Bronchial epithelial cell (primary cell): ENCODE results near the gene CRADD. TPM values are rescaled to one million over a fixed set of nuclear protein-coding genes. Genes with fewer than 3 reads are reported as not detected.

ENCODE experiments used
- DNase-seq: peaks from one replicate; pipeline ENCODE4 v3.0.0-alpha.2; 2010; ENCODE audit warnings: low read depth
- FAIRE-seq: peaks from 2 replicates; lab custom pipeline; 2011; peaks lifted over from hg19 to GRCh38; lab: Jason Lieb, UNC
- H3K27me3 ChIP-seq: 2 replicates; pipeline ENCODE4 v1.5.1; 2011; ENCODE audit warnings: low read length; ENCODE audit not compliant: control insufficient read depth, insufficient read depth
- H3K36me3 ChIP-seq: 2 replicates; pipeline ENCODE4 v1.5.1; 2011; ENCODE audit warnings: low read length; ENCODE audit not compliant: control insufficient read depth, insufficient read depth
- H3K4me3 ChIP-seq: 2 replicates; pipeline ENCODE4 v1.5.1; 2011; ENCODE audit warnings: mild to moderate bottlenecking, low read depth, low read length, control low read depth
- CTCF ChIP-seq: IDR thresholded peaks from 2 replicates; pipeline ENCODE4 v1.5.1; 2011; ENCODE audit warnings: mild to moderate bottlenecking, moderate library complexity, low read length, control low read depth, inconsistent platforms; ENCODE audit not compliant: insufficient read depth, severe bottlenecking
- total RNA-seq: library from RNA; depleted of rRNA; stranded (reverse); fragments of >200 nt; gene quantifications from 2 replicates; pipeline ENCODE4 v1.2.1, GENCODE V29; 2014

CRADD gene
- total RNA-seq, 1 donor from 2014 or later, result 11.8 TPM

GRCh38 chr12:93889516-93890212, 212.5 kb downstream of the CRADD start:
- FAIRE-seq, result no peak
- DNase-seq, result no peak
- no peak for TF ChIP-seq CTCF
- no peaks in the 10 kb centered on the region for H3K27me3 ChIP-seq
- H3K36me3 ChIP-seq, result no peaks in the 10 kb centered on the region
- no peak overlapping the region for H3K4me3 ChIP-seq

GRCh38 chr12:93892423-93893268, 215.5 kb downstream of the CRADD start:
- no peak for TF ChIP-seq CTCF
- H3K4me3 ChIP-seq, result no peak overlapping the region
- no peaks in the 10 kb centered on the region for H3K36me3 ChIP-seq
- no peaks in the 10 kb centered on the region for H3K27me3 ChIP-seq
- DNase-seq, result no peak
- no peak for FAIRE-seq

GRCh38 chr12:93894391-93895088, 217.4 kb downstream of the CRADD start:
- no peaks in the 10 kb centered on the region for H3K27me3 ChIP-seq
- DNase-seq (no peak), FAIRE-seq (peak; percentile 23)
- TF ChIP-seq CTCF, result no peak
- H3K36me3 ChIP-seq, result no peaks in the 10 kb centered on the region
- H3K4me3 ChIP-seq, result no peak overlapping the region

GRCh38 chr12:93895089-93895445, 217.9 kb downstream of the CRADD start:
- no peak for TF ChIP-seq CTCF
- Histone ChIP-seq H3K27me3 (no peaks in the 10 kb centered on the region), H3K36me3 (no peaks in the 10 kb centered on the region), H3K4me3 (no peak overlapping the region)
- DNase-seq, result no peak
- FAIRE-seq, result no peak

- no peak for TF ChIP-seq CTCF
- Histone ChIP-seq H3K36me3 (no peaks in the 10 kb centered on the region), H3K4me3 (no peak overlapping the region), H3K27me3 (no peaks in the 10 kb centered on the region)
- DNase-seq (no peak), FAIRE-seq (no peak)
These were observed 219.3 kb downstream of the CRADD start for GRCh38 chr12:93896427-93896826.
